ENCODE data around the gene PTPRM.
A peak's percentile ranks its signal among the peaks of the same experiment; 100 is the strongest.

Gene PTPRM

DNA sequence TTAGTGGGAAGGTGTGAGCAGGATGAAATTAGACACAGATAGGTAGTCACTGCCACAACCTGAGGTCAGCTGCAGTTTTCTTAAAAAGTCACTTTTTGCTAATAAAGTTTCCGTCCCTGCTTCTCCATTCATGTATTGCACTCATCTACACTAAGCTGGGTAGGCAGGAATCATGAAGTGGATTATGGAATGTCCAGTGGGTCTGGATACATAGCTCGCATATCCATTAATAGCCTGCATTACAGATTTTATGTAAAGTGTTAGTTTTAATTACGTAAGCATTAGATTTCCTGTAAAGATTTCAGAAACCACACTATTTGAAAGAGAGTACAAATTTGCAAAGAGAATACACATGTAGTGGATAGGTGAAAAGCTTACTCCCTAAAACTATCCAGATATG, 30.4 kb downstream of the PTPRM start:
- Histone ChIP-seq H3K9me2 (replicated peaks; ENCODE audit: insufficient read depth, low read length) (no peaks in the 10 kb centered on the region), H3K27me3 (replicated peaks; ENCODE audit: insufficient read depth, low read length) (no peaks in the 10 kb centered on the region), H3F3A (ENCODE audit: insufficient read depth, low read length) (no peaks in the 10 kb centered on the region), H3K79me2 (ENCODE audit: low read length) (no peaks in the 10 kb centered on the region), H3K36me3 (replicated peaks; ENCODE audit: insufficient read depth, low read length) (no peaks in the 10 kb centered on the region), H3K4me3 (ENCODE audit: low read length) (no peak overlapping the region), H3K27ac (ENCODE audit: low read length) (no peak overlapping the region), H3K9me3 (replicated peaks; ENCODE audit: insufficient read depth, low read length) (no peaks in the 10 kb centered on the region), H3K9ac (ENCODE audit: low read length) (no peak overlapping the region), H3K4me1 (ENCODE audit: low read length) (peaks cover 33% of the 10 kb centered on the region), H4K20me1 (ENCODE audit: insufficient read depth, low read length) (no peaks in the 10 kb centered on the region), H3K4me2 (ENCODE audit: low read depth, low read length) (no peak overlapping the region), H2AFZ (ENCODE audit: low read length) (no peak overlapping the region)
- no peak for DNase-seq
- TF ChIP-seq EZH2 (optimal IDR thresholded peaks at IDR 0.05; ENCODE audit: low read depth, low read length), result no peak

GRCh38 chr18:7598167-7599047, 31.3 kb downstream of the PTPRM start:
- Histone ChIP-seq H3K27ac (ENCODE audit: low read length) (peak overlapping the region; percentile 16; the same call in 1 of the 2 replicates), H3F3A (ENCODE audit: insufficient read depth, low read length) (no peaks in the 10 kb centered on the region), H3K4me1 (ENCODE audit: low read length) (peaks cover 33% of the 10 kb centered on the region), H3K9me2 (replicated peaks; ENCODE audit: insufficient read depth, low read length) (no peaks in the 10 kb centered on the region), H3K4me2 (ENCODE audit: low read depth, low read length) (peak overlapping the region; percentile 36), H3K9me3 (replicated peaks; ENCODE audit: insufficient read depth, low read length) (no peaks in the 10 kb centered on the region), H3K27me3 (replicated peaks; ENCODE audit: insufficient read depth, low read length) (no peaks in the 10 kb centered on the region), H4K20me1 (ENCODE audit: insufficient read depth, low read length) (no peaks in the 10 kb centered on the region), H2AFZ (ENCODE audit: low read length) (no peak overlapping the region), H3K4me3 (ENCODE audit: low read length) (no peak overlapping the region), H3K79me2 (ENCODE audit: low read length) (no peaks in the 10 kb centered on the region), H3K9ac (ENCODE audit: low read length) (no peak overlapping the region), H3K36me3 (replicated peaks; ENCODE audit: insufficient read depth, low read length) (no peaks in the 10 kb centered on the region)
- TF ChIP-seq EZH2 (optimal IDR thresholded peaks at IDR 0.05; ENCODE audit: low read depth, low read length) (no peak), EZH2phosphoT487 (IDR thresholded peaks at IDR 0.05; ENCODE audit: low read length) (no peak), CTCF (IDR thresholded peaks at IDR 0.05; ENCODE audit: low read length) (no peak)
- peak; percentile 59 for DNase-seq

- H3K4me3 ChIP-seq (ENCODE audit: low read length), result no peak overlapping the region
- TF ChIP-seq EZH2phosphoT487 (IDR thresholded peaks at IDR 0.05; ENCODE audit: low read length) (no peak), EZH2 (optimal IDR thresholded peaks at IDR 0.05; ENCODE audit: low read depth, low read length) (no peak), CTCF (IDR thresholded peaks at IDR 0.05; ENCODE audit: low read length) (no peak)
- H3K9me2 ChIP-seq (replicated peaks; ENCODE audit: insufficient read depth, low read length), result no peaks in the 10 kb centered on the region
- H3K27me3 ChIP-seq (replicated peaks; ENCODE audit: insufficient read depth, low read length), result no peaks in the 10 kb centered on the region
- H3K4me2 ChIP-seq (ENCODE audit: low read depth, low read length), result no peak overlapping the region
- no peak overlapping the region for H3K9ac ChIP-seq (ENCODE audit: low read length)
- no peaks in the 10 kb centered on the region for H3K9me3 ChIP-seq (replicated peaks; ENCODE audit: insufficient read depth, low read length)
- DNase-seq, result no peak
- H3F3A ChIP-seq (ENCODE audit: insufficient read depth, low read length), result no peaks in the 10 kb centered on the region
- H3K79me2 ChIP-seq (ENCODE audit: low read length), result no peaks in the 10 kb centered on the region
- H3K27ac ChIP-seq (ENCODE audit: low read length), result no peak overlapping the region
- no peak overlapping the region for H2AFZ ChIP-seq (ENCODE audit: low read length)
- peaks cover 33% of the 10 kb centered on the region for H3K4me1 ChIP-seq (ENCODE audit: low read length)
- H4K20me1 ChIP-seq (ENCODE audit: insufficient read depth, low read length), result no peaks in the 10 kb centered on the region
- no peaks in the 10 kb centered on the region for H3K36me3 ChIP-seq (replicated peaks; ENCODE audit: insufficient read depth, low read length)
Observed at GRCh38 chr18:7600036-7600435, 32.9 kb downstream of the PTPRM start.
